ENCODE measurements around the gene NEK7.
A peak's percentile ranks its signal among the peaks of the same experiment; 100 is the strongest.

The NEK7 gene

GRCh38 chr1:198141668-198142351 lies 15.0 kb upstream of the NEK7 start:
- no peak for DNase-seq

- no peak for DNase-seq
Observed at GRCh38 chr1:198143797-198144196, 13.0 kb upstream of the NEK7 start.

DNA sequence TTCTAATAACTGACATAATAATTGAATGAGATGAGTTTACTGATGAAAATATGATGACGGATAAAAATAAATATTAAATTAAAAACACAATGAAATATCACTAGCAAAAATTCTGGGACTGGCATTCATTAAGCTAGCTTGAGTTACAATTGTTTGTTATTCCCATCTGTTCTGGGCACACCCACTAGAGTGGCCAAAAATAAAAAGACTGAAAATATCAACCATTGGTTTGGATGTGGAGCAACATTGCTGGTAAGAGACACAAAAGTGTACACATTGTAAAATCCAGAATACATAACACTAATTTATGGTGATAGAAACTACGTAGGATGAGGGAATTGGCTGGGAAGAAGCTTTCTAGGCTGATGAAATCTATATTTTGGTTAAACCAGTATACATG lies 9.6 kb upstream of the NEK7 start:
- DNase-seq, result no peak

- DNase-seq, result no peak
Observed at GRCh38 chr1:198150369-198150768, 6.4 kb upstream of the NEK7 start.

- no peak for DNase-seq
Observed at GRCh38 chr1:198151688-198152087, 5.1 kb upstream of the NEK7 start.

- no peak for DNase-seq
Observed at GRCh38 chr1:198153103-198153502, 3.7 kb upstream of the NEK7 start.

GRCh38 chr1:198153804-198154203 lies 3.0 kb upstream of the NEK7 start:
- no peak for DNase-seq

DNA sequence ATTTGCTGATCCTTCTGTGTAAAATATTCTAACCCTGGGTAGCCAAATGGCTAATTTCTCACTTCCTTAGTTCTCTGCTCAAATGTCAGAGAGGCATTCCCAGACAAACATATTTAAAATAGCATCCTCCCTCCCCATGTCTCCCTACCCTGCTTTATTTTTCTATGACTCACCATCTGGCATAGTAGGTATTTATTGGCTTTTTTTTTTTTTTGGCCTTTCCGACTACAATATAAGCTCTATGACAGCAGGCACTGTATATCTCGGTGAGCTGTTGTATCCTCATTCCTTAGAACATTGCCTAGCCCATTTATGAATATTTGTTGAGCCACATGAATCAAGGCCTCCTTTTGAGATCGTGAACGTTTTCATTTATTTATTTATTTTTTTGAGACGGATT lies 1.5 kb upstream of the NEK7 start:
- no peak for DNase-seq

DNA sequence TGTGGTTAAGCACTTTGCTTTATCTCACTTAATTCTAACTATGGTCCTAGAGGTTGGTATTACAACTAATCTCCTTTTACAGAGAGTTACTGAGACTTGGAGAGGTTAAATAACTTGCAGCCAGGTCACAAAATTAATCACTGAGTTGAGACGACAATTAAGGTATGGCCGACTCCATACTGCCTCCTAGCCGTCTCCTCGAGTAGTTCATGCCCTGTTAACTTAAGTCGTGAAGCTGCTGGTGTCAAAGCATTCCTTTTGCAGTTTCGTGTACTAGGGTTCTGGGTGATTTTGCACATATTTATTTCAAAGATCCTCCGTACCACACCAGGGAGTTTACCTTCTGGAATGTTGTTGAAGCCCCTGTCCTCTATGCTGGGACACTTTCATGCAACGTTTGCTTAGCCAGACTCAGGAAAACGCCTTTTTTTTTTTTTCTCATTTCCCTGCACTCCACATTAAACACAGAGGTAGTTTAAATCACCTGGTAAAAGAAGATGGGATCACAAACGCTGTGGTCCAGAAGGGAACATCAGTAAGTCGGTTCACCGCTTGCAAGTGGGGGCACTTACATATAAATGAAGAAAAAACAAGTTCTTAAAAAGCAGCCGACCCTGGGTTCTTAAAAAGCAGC lies 570 bp upstream of the NEK7 start:
- DNase-seq, result no peak

GRCh38 chr1:198157241-198157846 lies 546 bp downstream of the NEK7 start:
- DNase-seq, result peak; percentile 94

- no peak for DNase-seq
Observed at GRCh38 chr1:198157847-198158725, 1.3 kb downstream of the NEK7 start.

DNA sequence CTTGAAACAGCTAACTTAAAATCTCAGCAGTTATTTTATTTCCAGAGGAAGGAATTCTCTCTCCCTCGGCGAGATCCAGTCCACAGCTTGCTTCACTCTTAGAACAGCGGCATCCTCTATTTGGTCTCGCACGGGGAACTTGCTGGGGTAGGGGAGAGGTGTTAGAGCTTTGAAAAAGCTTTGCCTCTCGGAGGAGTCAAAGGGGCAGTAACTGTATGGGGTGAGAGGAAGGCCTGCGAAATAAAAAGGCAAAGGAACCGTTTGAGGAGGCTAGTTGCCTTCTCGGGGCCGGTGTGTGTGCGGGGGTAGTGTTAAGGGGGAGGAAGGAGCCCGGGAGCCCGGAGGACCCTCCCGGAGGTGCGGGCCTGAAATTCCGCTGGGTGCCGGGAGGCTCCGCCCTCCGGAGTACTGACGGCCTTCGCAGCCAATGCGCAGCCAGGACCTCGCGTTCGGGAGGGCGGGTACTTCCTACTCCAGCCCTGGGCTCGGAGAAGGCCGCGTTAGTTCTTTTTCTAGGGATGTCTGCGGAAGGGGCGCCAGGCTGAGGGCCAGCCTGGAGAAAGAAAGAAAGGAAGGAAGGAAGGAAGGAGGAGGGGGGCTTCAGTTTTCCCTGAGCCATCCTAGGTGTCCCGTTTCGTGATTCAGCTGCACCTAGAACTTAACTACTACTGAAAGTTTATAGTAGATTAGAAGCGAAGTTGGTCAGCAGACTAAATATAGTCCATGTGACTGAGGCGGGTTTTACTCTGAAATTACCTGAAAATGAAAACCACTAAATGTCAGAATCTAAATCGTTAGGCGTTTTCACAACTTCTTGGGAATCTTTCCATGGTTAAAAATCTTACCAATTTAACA lies 2.2 kb downstream of the NEK7 start:
- peak; percentile 95 for DNase-seq

DNA sequence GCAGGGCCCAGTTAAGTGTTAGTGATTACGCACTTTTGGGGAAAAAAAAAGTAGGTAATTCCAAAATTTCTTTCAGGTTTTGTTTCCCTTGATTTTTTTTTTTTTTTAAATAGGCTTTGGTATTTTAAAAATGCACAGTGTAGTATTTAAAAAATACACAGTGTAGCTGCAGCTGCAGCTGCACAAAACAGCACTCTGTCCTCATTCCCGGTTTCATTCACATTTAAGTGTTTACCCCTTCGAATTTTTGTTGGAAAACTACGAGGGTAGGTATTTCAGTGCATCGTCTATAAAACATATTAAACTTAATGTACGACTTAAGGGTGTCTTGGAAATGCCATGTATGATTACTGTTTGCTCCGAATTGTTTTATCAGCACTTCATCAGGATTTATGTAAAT lies 3.4 kb downstream of the NEK7 start:
- DNase-seq, result no peak

DNA sequence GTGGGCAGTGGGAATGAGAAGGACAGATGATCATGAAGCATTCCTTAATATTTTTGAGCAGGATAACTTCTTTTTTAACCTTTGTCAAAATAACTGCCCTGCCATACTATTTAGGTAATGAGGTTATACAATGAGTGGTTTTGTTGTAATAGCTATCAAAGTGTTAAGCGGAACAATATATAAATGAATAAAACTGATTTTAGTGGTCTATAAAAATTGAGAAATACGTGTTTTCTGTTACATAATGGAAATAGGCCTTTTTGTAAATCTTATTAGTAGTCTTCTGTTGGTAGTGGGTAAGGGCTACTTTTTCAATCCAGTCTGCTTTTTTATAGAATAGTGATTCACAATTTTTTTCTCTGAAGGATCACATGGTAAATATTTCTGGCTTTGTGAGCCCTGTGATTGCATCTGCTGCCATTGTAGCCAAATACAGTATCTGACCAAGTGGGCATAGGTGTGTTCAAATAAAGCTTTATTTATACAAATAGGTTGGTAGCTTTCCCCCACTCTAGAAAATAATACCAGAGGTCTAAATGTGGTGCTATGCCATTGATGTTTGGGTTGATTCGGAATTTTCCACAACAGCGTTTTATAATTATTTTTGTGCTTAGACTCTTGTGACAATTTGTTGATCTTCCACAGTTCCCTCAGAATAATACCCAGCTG lies 4.3 kb downstream of the NEK7 start:
- DNase-seq, result no peak

DNA sequence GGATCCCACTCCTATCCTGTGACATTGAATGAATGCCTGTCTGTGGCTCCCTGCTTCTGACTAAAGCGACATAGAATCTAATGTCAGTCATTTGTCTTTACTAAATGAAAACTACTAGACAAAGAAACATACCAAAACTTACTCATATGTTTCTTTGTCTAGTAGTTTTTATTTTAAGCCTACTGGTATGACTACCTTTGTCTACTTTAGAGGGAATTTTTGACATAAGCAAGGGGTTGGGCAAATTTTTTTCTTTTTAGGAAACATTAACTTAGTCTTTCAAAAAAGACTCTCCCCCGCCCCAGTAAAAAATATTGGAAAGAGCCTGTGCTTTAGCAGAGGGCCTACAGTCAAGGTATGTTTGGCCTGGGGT lies 4.9 kb downstream of the NEK7 start:
- DNase-seq, result no peak

GRCh38 chr1:198162091-198162767 lies 5.4 kb downstream of the NEK7 start:
- DNase-seq, result no peak

DNA sequence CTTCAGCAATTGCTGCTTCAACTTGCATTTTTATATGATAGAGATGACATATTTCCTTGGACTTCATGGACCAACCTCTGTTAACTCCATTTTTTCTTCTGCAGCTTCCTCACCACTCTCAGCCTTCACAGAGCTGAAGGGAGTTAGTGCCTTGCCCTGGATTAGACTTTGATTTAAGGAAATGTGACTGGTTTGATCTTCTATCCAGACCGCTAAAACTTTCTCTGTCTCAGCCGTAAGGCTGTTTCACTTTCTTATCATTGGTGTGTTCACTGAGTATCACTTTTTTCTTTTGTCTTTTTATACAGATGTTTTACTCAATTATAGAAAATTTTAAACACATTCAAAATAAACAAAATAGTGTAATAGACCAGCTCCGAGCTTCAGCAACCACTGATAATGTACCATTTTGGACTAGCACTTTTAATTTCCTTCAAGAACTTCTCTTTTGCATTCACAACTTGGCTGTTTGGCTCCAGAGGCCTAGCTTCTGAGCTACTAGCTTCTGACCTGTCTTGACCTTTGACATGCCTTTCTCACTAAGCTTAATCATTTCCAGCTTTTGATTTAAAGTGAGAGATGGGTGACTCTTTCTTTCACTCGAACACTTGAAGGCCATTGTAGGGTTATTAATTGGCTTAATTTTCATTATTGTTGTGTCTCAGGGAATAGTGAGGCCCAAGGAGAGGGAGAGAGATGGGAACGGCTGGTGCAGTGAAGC lies 9.3 kb downstream of the NEK7 start:
- no peak for DNase-seq

DNA sequence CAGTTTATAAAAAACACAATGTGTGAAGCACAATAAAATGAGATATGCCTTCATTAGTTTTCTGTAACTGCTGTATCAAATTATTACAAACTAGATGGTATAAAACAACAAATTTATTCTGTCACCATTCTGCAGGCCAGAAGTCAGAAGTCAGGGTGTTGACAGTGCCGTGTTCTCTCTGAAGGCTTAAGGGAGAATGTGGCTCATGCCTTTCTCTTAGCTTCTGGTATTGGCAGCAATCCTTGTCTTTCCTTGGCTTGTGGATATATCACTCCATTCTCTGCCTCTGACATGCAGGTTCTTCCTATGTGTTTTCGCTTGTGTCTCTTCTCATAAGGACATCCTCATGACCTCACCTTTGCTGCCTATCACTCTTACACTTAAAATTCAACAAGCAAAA lies 10.1 kb downstream of the NEK7 start:
- no peak for DNase-seq

- no peak for DNase-seq
Observed at GRCh38 chr1:198167436-198167934, 10.7 kb downstream of the NEK7 start.

DNA sequence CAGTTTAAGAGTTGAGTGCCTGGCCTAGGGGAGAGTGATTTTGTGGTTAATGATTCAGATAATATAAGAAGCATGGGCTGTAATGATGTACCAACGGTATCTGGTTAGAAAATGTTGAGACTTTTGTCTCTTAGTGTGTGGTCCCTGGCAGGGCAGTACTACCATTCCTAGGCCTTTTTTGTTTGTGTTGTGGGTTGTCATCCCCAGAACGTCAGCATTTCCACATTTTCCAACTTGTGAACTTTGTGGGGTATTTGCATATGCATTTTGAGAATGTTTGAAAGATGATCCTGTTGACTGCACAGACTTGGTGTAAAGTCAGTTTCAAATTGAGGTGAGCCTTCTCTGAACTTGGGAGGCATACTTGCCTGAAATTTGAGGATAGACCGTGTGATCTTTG lies 11.4 kb downstream of the NEK7 start:
- no peak for DNase-seq
